ENCODE results near the gene FAM217A.
"Not testable (repeated sequence)": the region's sequence is repeated elsewhere in the genome, so short reads cannot be mapped to it uniquely, and the experiment has no call there.

FAM217A gene

DNA sequence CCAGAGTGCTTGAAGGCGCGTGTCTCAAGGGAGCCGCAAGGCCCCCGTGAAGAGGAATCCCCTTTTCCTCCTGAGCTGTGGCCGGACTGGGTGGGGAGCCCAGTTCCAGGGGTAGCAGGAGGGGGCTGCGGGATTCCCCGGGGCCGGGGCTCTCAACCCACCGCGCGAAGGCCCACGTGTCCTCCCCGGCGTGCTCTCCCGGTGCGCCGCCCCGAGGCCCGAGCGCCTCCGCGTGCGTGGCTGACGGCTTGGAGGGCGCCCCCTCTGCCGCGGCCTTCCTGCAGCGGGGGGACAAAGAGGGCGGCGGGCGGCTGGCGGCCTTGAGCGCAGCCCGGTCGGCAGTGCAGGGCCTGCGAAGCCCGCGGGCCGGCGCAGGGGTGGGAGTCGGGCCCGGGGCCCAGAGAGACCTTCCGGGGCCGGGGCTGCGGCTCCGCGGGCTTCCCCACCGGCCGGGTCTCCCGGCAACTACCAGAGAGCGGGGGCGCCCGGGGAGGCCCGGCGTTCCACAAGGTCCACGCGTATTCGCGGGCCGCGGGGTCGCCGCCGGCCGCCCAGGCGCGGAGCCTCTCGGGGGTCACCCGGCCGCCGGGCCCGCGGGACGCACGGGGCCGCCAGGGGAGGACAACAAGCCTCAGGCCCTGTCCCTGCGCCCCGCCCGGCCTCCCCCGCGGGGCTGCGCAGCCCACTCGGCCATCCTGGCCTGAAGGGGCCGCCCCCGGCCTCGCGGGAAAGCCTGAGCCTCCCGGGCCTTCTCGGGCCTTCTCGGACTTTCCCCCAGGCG is at the start of gene FAM217A:
Gene FAM217A (minus strand): TSS at position 447 of the 781 bp plus-strand sequence. CDS start 1,723 bp downstream, outside the sequence.
- no peak for DNase-seq (ENCODE audit: low spot score)

GRCh38 chr6:4128072-4128471 is 49.1 kb upstream of the FAM217A start:
- DNase-seq (ENCODE audit: low spot score), result no peak

- no peak for DNase-seq (ENCODE audit: low spot score)
Measured at GRCh38 chr6:4125933-4126864, 47.3 kb upstream of the FAM217A start.

DNA sequence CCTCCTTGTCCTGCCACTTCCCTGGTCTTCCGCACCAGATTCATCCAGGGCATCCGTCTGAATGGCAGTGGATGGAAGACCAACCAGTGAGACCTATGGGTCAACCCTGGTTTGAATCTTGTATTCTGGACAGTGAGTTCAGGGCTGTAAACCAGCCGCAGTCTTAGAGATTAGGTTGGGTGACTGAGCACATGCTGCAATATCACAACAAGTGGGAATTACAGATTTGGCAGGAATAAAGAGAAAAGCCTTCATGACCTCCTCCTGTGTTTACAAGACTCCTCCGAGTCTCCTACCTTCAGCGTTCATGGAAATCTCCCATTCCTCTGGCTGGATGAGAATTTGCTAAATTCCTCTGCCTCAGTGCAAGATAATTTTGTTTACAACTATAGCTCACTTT is 46.6 kb upstream of the FAM217A start:
- DNase-seq (ENCODE audit: low spot score), result no peak

DNA sequence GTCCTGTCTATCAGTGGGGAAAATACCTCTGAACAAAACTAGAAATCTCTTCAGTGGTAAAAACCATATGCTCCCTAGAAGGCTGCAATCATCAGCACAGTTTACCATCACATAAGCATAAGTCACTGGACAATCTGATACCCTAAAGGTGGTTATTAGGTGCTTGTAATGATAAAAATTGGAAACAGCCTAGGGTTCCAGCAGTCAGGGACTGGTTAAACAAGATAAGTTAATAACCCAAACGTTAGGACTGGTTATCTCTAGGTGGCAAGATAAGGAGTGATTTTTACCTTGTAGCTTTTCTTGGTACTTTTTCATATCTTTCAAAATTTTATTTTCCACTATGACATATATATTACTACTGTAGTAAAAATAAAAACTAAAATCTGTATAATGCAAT is 45.4 kb upstream of the FAM217A start:
- DNase-seq (ENCODE audit: low spot score), result no peak

DNA sequence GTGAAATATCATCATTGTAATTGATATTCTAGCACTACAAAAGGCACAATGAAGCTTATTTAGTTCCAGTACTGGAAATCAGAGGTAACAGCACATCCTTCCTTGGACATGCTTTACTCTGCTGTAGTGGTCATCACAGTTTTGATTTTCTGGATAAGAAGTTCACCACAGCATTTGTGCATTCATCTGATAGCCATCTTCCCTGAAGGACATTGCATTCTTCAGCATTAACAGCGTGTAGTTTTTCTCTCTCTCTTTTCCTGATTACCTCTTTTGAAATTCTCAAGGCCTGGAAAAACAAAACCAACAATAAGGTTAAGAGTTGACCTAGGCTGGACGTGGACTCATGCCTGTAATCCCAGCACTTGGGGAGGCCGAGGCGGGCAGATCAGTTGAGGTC is 36.8 kb upstream of the FAM217A start:
- DNase-seq (ENCODE audit: low spot score), result no peak

- DNase-seq (ENCODE audit: low spot score), result no peak
Measured at GRCh38 chr6:4114123-4114522, 35.2 kb upstream of the FAM217A start.

DNA sequence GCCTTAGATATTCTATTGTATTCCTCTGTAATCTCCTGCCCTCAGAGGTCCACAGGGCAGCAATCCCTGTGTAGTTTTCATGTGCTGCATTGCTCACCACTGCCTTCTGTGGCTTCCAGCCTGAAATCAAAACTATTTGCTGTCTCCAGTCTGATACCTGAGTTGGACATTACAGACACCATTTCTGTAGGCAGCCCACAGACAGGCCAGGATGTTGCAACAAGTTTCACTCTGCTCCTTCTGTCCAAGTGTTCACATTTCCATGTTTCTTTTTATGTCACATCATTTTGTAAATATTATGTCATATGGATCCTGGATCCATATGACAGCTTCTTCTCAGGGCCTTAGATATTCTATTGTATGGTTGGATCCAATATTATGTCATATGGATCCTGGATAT is 34.7 kb upstream of the FAM217A start:
- DNase-seq (ENCODE audit: low spot score), result no peak

GRCh38 chr6:4112366-4112765 is 33.4 kb upstream of the FAM217A start:
- DNase-seq (ENCODE audit: low spot score), result no peak

- DNase-seq (ENCODE audit: low spot score), result not testable (repeated sequence)
Measured at GRCh38 chr6:4109363-4109815, 30.5 kb upstream of the FAM217A start.

DNA sequence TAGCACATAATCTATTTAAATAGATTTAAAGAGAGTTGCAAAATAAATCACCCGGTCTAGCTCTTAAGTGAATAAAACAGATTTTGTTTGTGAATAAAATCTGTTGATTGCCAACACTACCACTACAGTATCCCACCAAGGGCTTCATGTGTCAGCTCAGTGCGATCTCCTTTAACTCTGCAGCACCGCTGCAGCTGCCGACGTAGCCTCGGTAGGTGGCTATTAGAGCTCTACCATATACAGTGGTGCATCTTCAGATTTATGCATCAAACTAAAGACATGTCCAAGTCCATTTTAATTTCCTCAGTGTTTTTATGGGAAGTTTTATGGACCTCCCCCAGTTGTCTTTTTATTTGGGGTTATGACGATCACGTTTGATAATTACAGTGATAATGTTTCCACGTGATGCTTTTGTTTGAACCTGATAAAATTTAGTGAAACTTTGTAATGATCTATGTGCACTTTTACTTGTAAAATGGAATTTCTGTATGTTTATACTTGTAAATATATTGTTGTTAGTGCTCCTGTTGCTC is 29.7 kb upstream of the FAM217A start:
- no peak for DNase-seq (ENCODE audit: low spot score)

DNA sequence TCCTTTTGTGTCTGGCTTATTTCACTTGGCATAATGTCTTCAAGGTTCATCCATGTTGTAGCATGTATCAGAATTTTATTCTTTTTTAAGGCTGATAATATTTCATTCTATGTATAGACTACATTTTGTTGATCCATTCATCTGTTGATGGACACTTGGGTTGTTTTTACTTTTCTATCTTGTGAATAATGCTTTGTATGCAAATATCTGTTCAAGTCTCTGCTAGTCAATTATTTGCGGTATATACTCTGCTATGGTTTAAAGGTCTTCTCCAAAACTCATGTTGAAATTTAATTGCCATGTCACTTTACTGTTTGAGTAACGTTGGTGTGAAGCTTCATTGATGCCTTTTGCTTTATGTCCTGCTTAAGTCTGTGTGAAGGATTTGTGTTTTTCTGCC is 28.9 kb upstream of the FAM217A start:
- no peak for DNase-seq (ENCODE audit: low spot score)

GRCh38 chr6:4105980-4106536 is 27.1 kb upstream of the FAM217A start:
- no peak for DNase-seq (ENCODE audit: low spot score)

DNA sequence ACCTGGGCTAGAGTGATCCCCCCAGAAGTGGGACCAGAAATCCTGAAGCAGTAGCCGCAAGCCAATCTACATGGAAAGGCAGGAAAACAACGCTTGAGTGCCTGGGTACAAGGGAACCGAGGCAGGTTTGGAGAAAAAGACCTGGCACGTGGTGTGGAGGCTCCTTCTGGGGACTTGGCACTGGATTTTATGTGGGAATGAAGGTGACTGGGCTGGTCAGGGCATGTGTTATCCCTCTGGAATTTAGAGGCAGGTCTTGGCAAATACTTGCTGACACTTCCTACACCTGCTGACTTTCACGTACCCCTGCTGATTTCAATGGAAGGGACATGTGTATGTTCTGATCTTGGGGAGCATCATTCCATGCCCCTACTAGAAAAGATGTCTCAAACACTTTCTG is 25.0 kb upstream of the FAM217A start:
- no peak for DNase-seq (ENCODE audit: low spot score)

DNA sequence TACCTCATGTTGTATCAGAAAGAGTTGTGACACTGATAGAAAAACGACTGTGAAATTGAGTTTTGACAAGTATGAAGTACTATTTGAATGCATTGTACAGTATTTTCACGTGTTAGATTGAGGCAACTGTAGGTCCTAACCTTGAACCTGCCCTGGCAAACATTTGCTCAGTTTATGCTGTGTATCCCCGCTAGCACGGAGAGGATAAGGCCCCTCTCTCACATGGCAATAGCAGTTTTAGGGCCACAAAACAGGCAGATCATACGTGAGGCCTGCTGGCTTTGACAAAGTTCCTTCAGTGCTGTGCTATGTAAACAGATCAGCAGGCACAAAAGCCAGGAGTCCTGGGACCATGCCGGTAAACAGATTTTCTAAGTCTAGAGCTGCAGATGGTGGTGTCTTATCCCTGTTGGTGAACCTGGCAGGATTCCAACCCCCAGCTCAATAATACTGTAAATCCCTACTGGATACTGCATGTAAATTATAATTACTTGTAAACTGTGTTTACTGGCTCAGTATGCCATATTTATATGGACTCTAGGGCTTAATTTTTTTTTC is 23.8 kb upstream of the FAM217A start:
- DNase-seq (ENCODE audit: low spot score), result no peak

- DNase-seq (ENCODE audit: low spot score), result no peak
Measured at GRCh38 chr6:4101298-4101697, 22.4 kb upstream of the FAM217A start.

DNA sequence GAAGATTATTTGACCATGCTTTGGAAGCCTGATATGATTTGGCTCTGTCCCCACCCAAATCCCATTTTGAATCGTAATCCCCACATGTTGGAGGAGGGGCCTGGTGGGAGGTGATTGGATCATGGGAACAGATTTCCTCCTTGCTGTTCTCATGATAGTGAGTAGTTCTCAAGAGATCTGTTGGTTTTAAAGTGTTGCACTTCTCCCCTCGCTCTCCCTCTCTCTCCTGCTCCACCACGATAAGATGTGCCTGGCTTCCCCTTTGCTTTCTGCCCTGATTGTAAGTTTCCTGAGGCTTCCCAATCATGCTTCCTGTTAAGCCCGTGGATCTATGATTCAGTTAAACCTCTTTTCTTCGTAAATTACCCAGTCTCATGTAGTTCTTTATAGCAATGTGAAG is 21.7 kb upstream of the FAM217A start:
- DNase-seq (ENCODE audit: low spot score), result no peak

GRCh38 chr6:4093288-4093687 is 14.4 kb upstream of the FAM217A start:
- no peak for DNase-seq (ENCODE audit: low spot score)

DNA sequence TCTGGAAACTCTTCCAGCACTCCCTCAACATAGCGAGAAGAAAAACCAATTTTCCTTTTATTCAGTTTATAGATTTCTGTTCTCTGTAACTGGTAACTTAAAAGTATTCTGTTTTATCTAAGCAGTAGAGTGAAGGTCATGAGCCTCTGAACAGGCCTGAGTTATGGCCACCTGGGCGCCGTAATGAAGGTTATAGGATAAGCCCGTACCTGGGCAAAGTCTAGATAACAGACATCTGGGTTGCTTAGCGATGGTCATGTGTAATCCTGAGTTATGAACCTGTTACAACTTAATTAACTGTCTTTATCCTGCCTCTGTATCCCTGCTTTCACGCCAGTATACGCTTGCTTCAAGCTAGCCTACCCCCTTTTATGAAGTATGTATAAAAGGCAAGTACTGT is 13.0 kb upstream of the FAM217A start:
- DNase-seq (ENCODE audit: low spot score), result no peak

GRCh38 chr6:4090043-4090442 is 11.1 kb upstream of the FAM217A start:
- not testable (repeated sequence) for DNase-seq (ENCODE audit: low spot score)

DNA sequence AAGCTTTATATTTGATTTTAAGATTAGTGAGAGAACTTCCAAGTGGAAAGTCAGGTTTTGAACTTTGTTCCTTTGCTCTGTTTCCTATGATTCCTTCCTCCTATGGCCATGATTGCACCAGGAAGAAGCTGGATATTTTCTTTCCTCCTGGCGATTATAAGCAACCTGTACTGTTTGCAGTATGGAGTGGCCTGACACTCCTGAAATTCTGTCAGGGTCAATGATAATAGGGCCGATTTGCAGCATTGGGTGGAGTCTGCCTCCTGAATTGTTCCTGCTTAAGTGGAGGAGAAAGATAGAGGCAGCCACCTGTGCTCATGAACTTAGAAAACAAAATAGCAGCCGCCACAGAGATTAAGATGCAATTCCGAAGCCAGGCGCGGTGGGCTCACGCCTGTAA is 9.8 kb upstream of the FAM217A start:
- DNase-seq (ENCODE audit: low spot score), result no peak

DNA sequence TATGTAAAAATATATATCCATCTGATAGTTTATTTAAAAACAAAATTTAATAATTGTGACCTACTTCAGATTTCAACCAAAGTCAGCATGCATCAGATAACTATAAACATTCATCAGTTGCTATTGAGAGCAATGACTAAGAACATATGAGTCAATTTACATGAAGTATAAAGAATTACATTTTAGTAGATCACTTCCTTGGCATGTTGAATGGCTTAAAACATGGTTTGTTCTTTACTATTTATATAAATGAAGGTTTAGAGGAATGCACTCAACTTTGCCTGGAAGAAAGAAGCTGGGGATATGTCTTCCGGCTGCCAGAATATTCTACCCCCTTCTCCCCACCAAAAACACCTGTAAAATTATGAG is 6.4 kb upstream of the FAM217A start:
- DNase-seq (ENCODE audit: low spot score), result no peak

All from pons (tissue), 1 donor.